Stomach (tissue), 9 donors: ENCODE results near the gene DNAH17. TPM values are rescaled to one million over a fixed set of nuclear protein-coding genes. Genes with fewer than 3 reads are reported as not detected.

Experiments used
- DNase-seq, 2 donors: peaks; one replicate each; pipeline versions ENCODE4 v3.0.0 to v3.0.0-alpha.2; 2013 to 2019
- H3K27ac ChIP-seq, 5 donors: fragments of 200-600 bp in 4 of 5; sonication (generic) in 4 of 5; one replicate each; pipeline ENCODE4 v1.5.1; 2013 to 2019; ENCODE audit warnings: mild to moderate bottlenecking in 1 of 5, moderate library complexity in 1 of 5
- H3K27me3 ChIP-seq, 3 donors: fragments of 200-600 bp; sonication (generic); one replicate each; pipeline ENCODE4 v1.5.1; 2017 to 2019; ENCODE audit warnings: mixed run types in 1 of 3
- H3K36me3 ChIP-seq, 4 donors: fragments of 200-600 bp; sonication (generic); 1 replicate in 3 of 4; 2 replicates in 1 of 4; pipeline ENCODE4 v1.5.1; 2016 to 2019
- H3K4me1 ChIP-seq, 4 donors: fragments of 200-600 bp; sonication (generic); one replicate each; pipeline ENCODE4 v1.5.1; 2016 to 2019
- H3K4me3 ChIP-seq, 4 donors: fragments of 200-600 bp; sonication (generic) in 3 of 4; one replicate each; pipeline ENCODE4 v1.5.1; 2016 to 2019; ENCODE audit warnings: mild to moderate bottlenecking in 1 of 4
- H3K9me3 ChIP-seq, 4 donors: fragments of 200-600 bp; sonication (generic); one replicate each; pipeline ENCODE4 v1.5.1; 2016 to 2019
- CTCF ChIP-seq, 7 experiments: fragments of 450-650 bp in 4 of 7; fragments of 200-600 bp in 3 of 7; sonication (generic) in 3 of 7; IDR thresholded peaks; one replicate each; pipeline ENCODE4 v1.5.1; 2016 to 2019; ENCODE audit warnings: antibody characterized with exemption in 7 of 7, control low read depth in 2 of 7, mild to moderate bottlenecking in 1 of 7
- EP300 ChIP-seq: sonication (generic); formaldehyde crosslinking; IDR thresholded peaks from one replicate; pipeline ENCODE4 v1.6.1; 2017; ENCODE audit warnings: antibody characterized with exemption
- POLR2A ChIP-seq, 4 donors: fragments of 450-650 bp; IDR thresholded peaks; one replicate each; pipeline ENCODE4 v1.6.1; 2016; ENCODE audit warnings: antibody characterized with exemption in 4 of 4, control low read depth in 2 of 4, mild to moderate bottlenecking in 1 of 4, moderate library complexity in 1 of 4
- POLR2AphosphoS5 ChIP-seq, 3 donors: sonication (generic); formaldehyde crosslinking; IDR thresholded peaks; one replicate each; pipeline ENCODE4 v1.6.1; 2016; ENCODE audit warnings: antibody characterized with exemption in 3 of 3
- WGBS, 5 donors: extraction: QIAGEN DNeasy Blood & Tissue Kit in 3 of 5; methylation state at CpG; one replicate each; pipeline versions ENCODE4 v1.1.5 to v1.1.7; 2013 to 2018; 5-methylcytosine and 5-hydroxymethylcytosine counted together
- intact Hi-C: fragments of 100-400 bp; cut with DNase I; formaldehyde crosslinking; loops from one replicate; pipeline ENCODE4 v1.15.1; 2023; ENCODE audit warnings: low total_unique reads
- polyA plus RNA-seq, 3 donors: library from polyadenylated mRNA; stranded (reverse); fragments of 200-250 nt; gene quantifications; one replicate each; pipeline ENCODE4 v1.2.3, GENCODE V29; 2013
- total RNA-seq, 5 donors: library from RNA; depleted of rRNA; stranded (reverse); fragments of >200 nt; gene quantifications; one replicate each; pipeline versions ENCODE4 v1.1.0 to v1.2.3, GENCODE V29; 2014 to 2016
- donor health status: healthy with polysubstance abuse.
- donor health status: Bipolar disorder and iron deficiency.
- donor health status: healthy.

The DNAH17 gene
- total and polyA plus RNA-seq, 8 donors: 0.03 to 2.4 (median 0.45) TPM; not detected in 5

GRCh38 chr17:78429618-78429995 lies 147.6 kb downstream of the DNAH17 start:
- Histone ChIP-seq H3K27me3 (no peaks in the 10 kb centered on the region), H3K4me1 (peaks cover 0 to 18% (median 6%) of the 10 kb centered on the region in 4 donors), H3K4me3 (no peak overlapping the region), H3K27ac (no peak overlapping the region), H3K9me3 (no peaks in the 10 kb centered on the region), H3K36me3 (peaks cover 26 to 60% (median 53%) of the 10 kb centered on the region in 4 donors)
- no peak for TF ChIP-seq POLR2A (IDR thresholded peaks at IDR 0.05)
- TF ChIP-seq EP300: no peak
- no peak for TF ChIP-seq CTCF (IDR thresholded peaks at IDR 0.05)
- TF ChIP-seq POLR2AphosphoS5 (IDR thresholded peaks at IDR 0.05): no peak
- no peak for DNase-seq
- intact Hi-C loops: loop anchor here (10.0 kb wide), 1 partner anchor 55 kb away; the partner anchor contains the start of gene PGS1
- WGBS, 5 donors: 78 to 86% (median 83%) methylated on average over 9 to 10 of the region's 10 CpGs

- Histone ChIP-seq H3K4me1 (peaks cover 0 to 18% (median 6%) of the 10 kb centered on the region in 4 donors), H3K9me3 (no peaks in the 10 kb centered on the region), H3K4me3 (no peak overlapping the region), H3K36me3 (peaks cover 29 to 66% (median 59%) of the 10 kb centered on the region in 4 donors), H3K27ac (no peak overlapping the region), H3K27me3 (no peaks in the 10 kb centered on the region)
- peak in 1 of 2 donors; percentile 18 for DNase-seq
- TF ChIP-seq POLR2A (IDR thresholded peaks at IDR 0.05) (no peak), CTCF (IDR thresholded peaks at IDR 0.05) (no peak), POLR2AphosphoS5 (IDR thresholded peaks at IDR 0.05) (no peak), EP300 (no peak)
- 77 to 84% (median 82%) methylated on average over 23 to 24 of the region's 24 CpGs for WGBS, 5 donors
- intact Hi-C loops: loop anchor here (10.0 kb wide), 1 partner anchor 54 kb away; the partner anchor contains the start of gene PGS1
These were observed 148.2 kb downstream of the DNAH17 start for GRCh38 chr17:78428836-78429617.

- H3K27me3 ChIP-seq: no peaks in the 10 kb centered on the region
- H3K4me1 ChIP-seq: peaks cover 0 to 18% (median 6%) of the 10 kb centered on the region in 4 donors
- no peaks in the 10 kb centered on the region for H3K9me3 ChIP-seq
- no peak overlapping the region for H3K27ac ChIP-seq
- no peak overlapping the region for H3K4me3 ChIP-seq
- TF ChIP-seq EP300: no peak
- no peak for TF ChIP-seq POLR2AphosphoS5 (IDR thresholded peaks at IDR 0.05)
- no peak for TF ChIP-seq CTCF (IDR thresholded peaks at IDR 0.05)
- no peak for TF ChIP-seq POLR2A (IDR thresholded peaks at IDR 0.05)
- peak in 1 of 2 donors; percentile 2 for DNase-seq
- intact Hi-C loops: loop anchor here (10.0 kb wide), 1 partner anchor 53 kb away; the partner anchor contains the start of gene PGS1
- peaks cover 38 to 75% (median 68%) of the 10 kb centered on the region in 4 donors for H3K36me3 ChIP-seq
- 82 to 93% (median 91%) methylated on average over 20 of the region's 20 CpGs for WGBS, 5 donors
These were observed 149.1 kb downstream of the DNAH17 start for GRCh38 chr17:78428025-78428575.

- Histone ChIP-seq H3K4me1 (peaks cover 0 to 13% (median 6%) of the 10 kb centered on the region in 4 donors), H3K4me3 (no peak overlapping the region), H3K36me3 (peaks cover 38 to 84% (median 77%) of the 10 kb centered on the region in 4 donors), H3K27me3 (no peaks in the 10 kb centered on the region), H3K27ac (no peak overlapping the region), H3K9me3 (no peaks in the 10 kb centered on the region)
- 85 to 95% (median 94%) methylated on average over 11 of the region's 11 CpGs for WGBS, 5 donors
- intact Hi-C loops: loop anchor here (10.0 kb wide), 1 partner anchor 52 kb away; the partner anchor contains the start of gene PGS1
- peak in 1 of 2 donors; percentile 5 for DNase-seq
- TF ChIP-seq CTCF (IDR thresholded peaks at IDR 0.05) (no peak), POLR2A (IDR thresholded peaks at IDR 0.05) (no peak), POLR2AphosphoS5 (IDR thresholded peaks at IDR 0.05) (no peak), EP300 (no peak)
These were observed 150.1 kb downstream of the DNAH17 start for GRCh38 chr17:78427140-78427539.
